Fibroblast of lung (primary cell): Measurements from ENCODE around the gene C12orf76. TPM values are rescaled to one million over a fixed set of nuclear protein-coding genes. Genes with fewer than 3 reads are reported as not detected.

Source experiments
- DNase-seq, 2 donors: peaks; one replicate each; pipeline versions ENCODE4 v3.0.0 to v3.0.0-alpha.2; 2010; ENCODE audit warnings: low read depth in 2 of 2
- H2AFZ ChIP-seq: 2 replicates; pipeline ENCODE4 v1.5.1; 2012; ENCODE audit warnings: low read length, control low read depth, inconsistent platforms
- H3K27ac ChIP-seq: 2 replicates; pipeline ENCODE4 v1.5.1; 2011; ENCODE audit warnings: low read length, control low read depth; ENCODE audit not compliant: insufficient read depth
- H3K27me3 ChIP-seq: 2 replicates; pipeline ENCODE4 v1.5.1; 2011; ENCODE audit warnings: mild to moderate bottlenecking, low read length; ENCODE audit not compliant: control insufficient read depth, insufficient read depth
- H3K36me3 ChIP-seq: 2 replicates; pipeline ENCODE4 v1.5.1; 2011; ENCODE audit warnings: low read length; ENCODE audit not compliant: control insufficient read depth, insufficient read depth
- H3K4me1 ChIP-seq: 2 replicates; pipeline ENCODE4 v1.5.1; 2011; ENCODE audit warnings: low read length; ENCODE audit not compliant: control insufficient read depth, insufficient read depth; ENCODE audit errors: extremely low read depth
- H3K4me2 ChIP-seq: 2 replicates; pipeline ENCODE4 v1.5.1; 2011; ENCODE audit warnings: low read length, control low read depth; ENCODE audit not compliant: insufficient read depth; ENCODE audit errors: extremely low read depth
- H3K4me3 ChIP-seq, 4 experiments: fragments of 200-600 bp in 1 of 4; sonication (generic) in 1 of 4; replicated peaks in 1 of 4; 2 replicates each; pipeline ENCODE4 v1.5.1; 2011 to 2016; ENCODE audit warnings: low read length in 4 of 4, low read depth in 3 of 4, mild to moderate bottlenecking in 3 of 4, control low read depth in 2 of 4, inconsistent platforms in 1 of 4, mixed read lengths in 1 of 4; ENCODE audit not compliant: insufficient read depth in 1 of 4; ENCODE audit errors: control extremely low read depth in 1 of 4
- H3K79me2 ChIP-seq: 2 replicates; pipeline ENCODE4 v1.5.1; 2012; ENCODE audit warnings: mild to moderate bottlenecking, low read length, inconsistent platforms; ENCODE audit not compliant: control insufficient read depth, insufficient read depth
- H3K9ac ChIP-seq: 2 replicates; pipeline ENCODE4 v1.5.1; 2011; ENCODE audit warnings: mild to moderate bottlenecking, low read length, control low read depth; ENCODE audit not compliant: insufficient read depth
- H3K9me3 ChIP-seq: 2 replicates; pipeline ENCODE4 v1.5.1; 2012; ENCODE audit warnings: low read depth, low read length; ENCODE audit not compliant: control insufficient read depth, insufficient read depth
- H4K20me1 ChIP-seq: 2 replicates; pipeline ENCODE4 v1.5.1; 2011; ENCODE audit warnings: low read length; ENCODE audit not compliant: control insufficient read depth, insufficient read depth; ENCODE audit errors: extremely low read depth
- EZH2 ChIP-seq: IDR thresholded peaks from 2 replicates; pipeline ENCODE4 v1.5.1; 2012; ENCODE audit warnings: low read length, control low read depth, mild to moderate bottlenecking; ENCODE audit errors: missing control alignments
- polyA plus RNA-seq, 2 donors: library from polyadenylated mRNA; depleted of rRNA in 1 of 2; stranded (reverse) in 1 of 2; unstranded in 1 of 2; fragments of >200 nt; gene quantifications; 2 replicates each; pipeline ENCODE4 v1.2.1, GENCODE V29; 2011 to 2012; ENCODE audit warnings: missing spikeins in 1 of 2
- total RNA-seq: library from RNA; depleted of rRNA; stranded (reverse); fragments of >200 nt; gene quantifications from 2 replicates; pipeline ENCODE4 v1.2.1, GENCODE V29; 2014
- TF ChIP-seq, protein P1 (sequence below), 2 donors: IDR thresholded peaks in 1 of 2; conservative IDR thresholded peaks in 1 of 2; 1 replicate in 1 of 2; 2 replicates in 1 of 2; pipeline ENCODE4 v1.5.1; 2011 to 2012; ENCODE audit warnings: low read length in 2 of 2, control low read depth in 1 of 2, inconsistent platforms in 1 of 2, low read depth in 1 of 2, mild to moderate bottlenecking in 1 of 2

The C12orf76 gene
- total and polyA plus RNA-seq, 2 donors (not counting 1 experiment from before 2014, with no cell fraction given) = 8.5 to 20.8 TPM

DNA sequence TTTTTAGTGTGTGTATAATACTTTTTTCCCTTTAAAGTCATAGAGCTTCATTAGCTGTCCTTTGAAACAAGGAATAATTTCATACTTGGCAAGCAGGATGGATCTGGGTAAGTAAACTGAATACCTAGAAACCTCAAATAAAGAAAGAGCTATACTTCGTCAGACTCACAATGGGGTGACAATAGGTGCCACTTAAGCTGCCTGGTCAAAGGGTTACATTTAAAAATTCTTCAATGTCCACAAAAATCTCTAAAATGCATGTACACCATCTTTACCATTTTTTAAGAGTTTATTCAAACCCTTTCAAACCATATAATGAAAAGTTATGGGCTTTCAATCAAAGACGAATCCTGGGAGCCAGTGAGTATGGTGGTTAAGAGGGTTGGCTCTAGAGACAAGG is 55.2 kb downstream of the C12orf76 start:
- Histone ChIP-seq H3K27me3 (no peaks in the 10 kb centered on the region), H3K9me3 (no peaks in the 10 kb centered on the region), H3K79me2 (peaks cover 53% of the 10 kb centered on the region), H3K27ac (no peak overlapping the region), H3K4me1 (peaks cover 2% of the 10 kb centered on the region), H3K4me2 (no peak overlapping the region), H2AFZ (no peak overlapping the region), H4K20me1 (no peaks in the 10 kb centered on the region), H3K4me3 (no peak overlapping the region), H3K36me3 (no peaks in the 10 kb centered on the region), H3K9ac (no peak overlapping the region)
- TF ChIP-seq, protein P1, sequence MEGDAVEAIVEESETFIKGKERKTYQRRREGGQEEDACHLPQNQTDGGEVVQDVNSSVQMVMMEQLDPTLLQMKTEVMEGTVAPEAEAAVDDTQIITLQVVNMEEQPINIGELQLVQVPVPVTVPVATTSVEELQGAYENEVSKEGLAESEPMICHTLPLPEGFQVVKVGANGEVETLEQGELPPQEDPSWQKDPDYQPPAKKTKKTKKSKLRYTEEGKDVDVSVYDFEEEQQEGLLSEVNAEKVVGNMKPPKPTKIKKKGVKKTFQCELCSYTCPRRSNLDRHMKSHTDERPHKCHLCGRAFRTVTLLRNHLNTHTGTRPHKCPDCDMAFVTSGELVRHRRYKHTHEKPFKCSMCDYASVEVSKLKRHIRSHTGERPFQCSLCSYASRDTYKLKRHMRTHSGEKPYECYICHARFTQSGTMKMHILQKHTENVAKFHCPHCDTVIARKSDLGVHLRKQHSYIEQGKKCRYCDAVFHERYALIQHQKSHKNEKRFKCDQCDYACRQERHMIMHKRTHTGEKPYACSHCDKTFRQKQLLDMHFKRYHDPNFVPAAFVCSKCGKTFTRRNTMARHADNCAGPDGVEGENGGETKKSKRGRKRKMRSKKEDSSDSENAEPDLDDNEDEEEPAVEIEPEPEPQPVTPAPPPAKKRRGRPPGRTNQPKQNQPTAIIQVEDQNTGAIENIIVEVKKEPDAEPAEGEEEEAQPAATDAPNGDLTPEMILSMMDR (conservative IDR thresholded peaks at IDR 0.05 in 1 of 2, IDR thresholded peaks at IDR 0.05 in 1 of 2; ENCODE audit: low read depth in 1 of 2, low read length in 2 of 2) = no peak
- TF ChIP-seq EZH2 = no peak
- peak in 1 of 2 donors; percentile 56 for DNase-seq

DNA sequence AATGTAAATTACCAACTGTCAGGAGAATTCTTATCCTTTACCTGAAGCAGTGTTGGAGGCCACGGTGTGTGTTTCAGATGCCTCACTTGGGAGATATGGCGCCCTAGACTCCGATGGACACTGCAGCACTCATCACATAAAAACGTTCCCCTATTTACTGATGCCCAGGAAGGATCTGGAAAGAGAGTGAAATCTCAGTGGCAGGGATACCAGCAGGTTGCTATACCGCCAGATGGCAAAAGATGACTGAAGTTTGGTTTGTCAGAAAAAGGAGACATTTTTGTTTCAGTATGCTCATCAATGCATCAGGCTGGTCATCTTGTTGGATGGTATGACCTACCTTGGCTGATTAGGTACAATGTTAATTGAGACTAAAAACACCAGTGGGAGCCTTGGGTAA is 56.7 kb downstream of the C12orf76 start:
- Histone ChIP-seq H3K4me3 (no peak overlapping the region), H3K9ac (no peak overlapping the region), H3K4me2 (no peak overlapping the region), H3K4me1 (peaks cover 2% of the 10 kb centered on the region), H3K79me2 (peaks cover 53% of the 10 kb centered on the region), H3K36me3 (no peaks in the 10 kb centered on the region), H3K27ac (no peak overlapping the region), H3K27me3 (no peaks in the 10 kb centered on the region), H4K20me1 (no peaks in the 10 kb centered on the region), H2AFZ (no peak overlapping the region), H3K9me3 (no peaks in the 10 kb centered on the region)
- TF ChIP-seq, protein P1 (conservative IDR thresholded peaks at IDR 0.05 in 1 of 2, IDR thresholded peaks at IDR 0.05 in 1 of 2; ENCODE audit: low read depth in 1 of 2, low read length in 2 of 2) = no peak
- no peak for TF ChIP-seq EZH2
- no peak for DNase-seq

Other genes with a start within 250 kb of the C12orf76 start
- 0.51 and 0.66 TPM in 2 replicates for gene TRPV4, start 215.1 kb downstream of the C12orf76 start, total RNA-seq
- gene TRPV4, start 215.1 kb downstream of the C12orf76 start, polyA plus RNA-seq = 0.83 and 1.5 TPM in 2 replicates
- 37.8 and 51.2 TPM in 2 replicates for gene GLTP, start 168.0 kb downstream of the C12orf76 start, total RNA-seq
- 67.9 and 76.5 TPM in 2 replicates for gene GLTP, start 168.0 kb downstream of the C12orf76 start, polyA plus RNA-seq
- 9.2 and 9.4 TPM in 2 replicates for gene TCHP, start 148.2 kb downstream of the C12orf76 start, total RNA-seq
- gene TCHP, start 148.2 kb downstream of the C12orf76 start, polyA plus RNA-seq = 10.3 and 14.0 TPM in 2 replicates
- gene GIT2, start 52.2 kb downstream of the C12orf76 start, total RNA-seq = 30.3 and 47.9 TPM in 2 replicates
- gene GIT2, start 52.2 kb downstream of the C12orf76 start, polyA plus RNA-seq = 53.5 and 54.3 TPM in 2 replicates
- gene ANKRD13A, start 49.1 kb downstream of the C12orf76 start, total RNA-seq = 82.4 and 168 TPM in 2 replicates
- gene ANKRD13A, start 49.1 kb downstream of the C12orf76 start, polyA plus RNA-seq = 246 and 340 TPM in 2 replicates
- gene IFT81, start 75.8 kb upstream of the C12orf76 start, total RNA-seq = 23.6 and 33.1 TPM in 2 replicates
- 13.1 and 17.7 TPM in 2 replicates for gene IFT81, start 75.8 kb upstream of the C12orf76 start, polyA plus RNA-seq
- 119 and 151 TPM in 2 replicates for gene ATP2A2, start 232.7 kb upstream of the C12orf76 start, total RNA-seq
- gene ATP2A2, start 232.7 kb upstream of the C12orf76 start, polyA plus RNA-seq = 203 and 216 TPM in 2 replicates